GM10847 (cell line): ENCODE data around the gene GPR160.

Experiments
- POLR2A ChIP-seq: IDR thresholded peaks from 2 replicates; pipeline ENCODE4 v1.6.1; 2011; ENCODE audit not compliant: insufficient read length; ENCODE audit errors: extremely low read depth

Gene GPR160

DNA sequence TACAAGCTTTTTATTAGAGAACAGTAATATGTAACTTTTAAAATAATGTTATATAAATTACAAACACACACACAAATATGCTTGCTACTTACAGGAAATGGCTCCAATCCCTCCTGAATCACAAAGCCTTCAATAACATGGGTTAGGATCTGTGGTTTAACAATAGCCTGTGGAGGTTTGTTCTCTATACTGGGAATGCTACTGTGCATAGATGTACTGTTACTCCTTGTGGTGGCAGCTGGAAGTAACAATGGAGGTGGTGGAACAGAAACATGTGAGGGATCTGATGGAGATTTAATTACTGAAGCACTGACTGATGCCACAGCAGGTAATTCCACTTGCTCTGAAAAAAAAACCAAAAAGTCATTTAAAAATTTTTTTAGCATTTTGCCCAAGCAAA, 79.3 kb downstream of the GPR160 start:
- TF ChIP-seq POLR2A = no peak

DNA sequence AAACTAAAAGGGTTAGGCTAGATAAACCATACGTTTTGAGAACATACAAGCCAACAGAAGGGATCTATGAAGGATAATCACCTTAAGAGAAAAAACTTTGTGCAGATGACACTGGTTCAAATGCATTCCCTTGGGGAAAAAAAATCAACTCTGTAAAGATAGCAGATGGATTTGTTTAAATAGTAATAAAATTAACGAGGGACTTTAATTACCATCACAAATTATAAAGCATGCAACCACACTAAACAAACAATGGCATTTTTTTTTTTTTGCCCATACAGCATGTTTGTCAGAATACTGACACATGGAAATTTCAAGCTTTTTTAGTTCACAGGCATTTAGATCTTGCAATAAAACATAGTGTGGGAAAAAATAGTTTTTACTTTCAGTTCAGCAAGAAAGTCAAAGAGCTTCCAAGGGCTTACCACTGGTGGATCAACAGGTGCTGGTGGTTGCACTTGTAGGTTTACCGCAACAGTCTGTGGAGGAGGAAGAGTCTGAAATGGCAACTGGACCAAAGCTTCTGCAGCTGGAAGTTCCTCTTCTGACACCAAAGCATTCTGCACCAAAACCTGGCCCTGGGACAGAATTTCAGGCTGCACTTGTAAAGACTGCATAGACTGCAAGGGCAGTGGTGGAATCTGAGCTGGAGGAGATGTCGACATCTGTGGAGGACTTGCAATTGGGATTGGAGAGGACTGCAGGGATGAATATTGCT, 90.6 kb downstream of the GPR160 start:
- TF ChIP-seq POLR2A = no peak

DNA sequence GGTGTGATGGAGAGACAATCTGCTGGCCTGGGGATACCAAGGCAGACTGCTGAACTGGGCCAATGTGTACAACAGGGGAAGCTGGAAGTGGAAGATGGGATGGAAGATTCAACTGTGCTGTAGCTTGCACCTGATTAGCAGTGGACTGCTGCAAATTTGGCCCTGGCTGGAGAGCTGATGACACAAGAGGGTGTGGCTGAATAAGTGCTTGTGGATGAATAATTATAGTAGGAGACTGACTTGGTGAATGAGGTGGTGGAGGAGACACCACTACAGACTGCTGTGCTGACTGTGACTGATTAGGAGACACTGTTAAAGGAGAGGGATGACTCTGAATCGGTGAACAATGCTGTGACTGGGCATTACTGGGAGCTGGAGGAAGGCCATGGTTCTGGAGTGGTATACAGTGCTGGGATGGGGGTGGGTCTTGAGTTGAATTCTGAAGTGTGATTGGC, 91.2 kb downstream of the GPR160 start:
- TF ChIP-seq POLR2A = no peak

DNA sequence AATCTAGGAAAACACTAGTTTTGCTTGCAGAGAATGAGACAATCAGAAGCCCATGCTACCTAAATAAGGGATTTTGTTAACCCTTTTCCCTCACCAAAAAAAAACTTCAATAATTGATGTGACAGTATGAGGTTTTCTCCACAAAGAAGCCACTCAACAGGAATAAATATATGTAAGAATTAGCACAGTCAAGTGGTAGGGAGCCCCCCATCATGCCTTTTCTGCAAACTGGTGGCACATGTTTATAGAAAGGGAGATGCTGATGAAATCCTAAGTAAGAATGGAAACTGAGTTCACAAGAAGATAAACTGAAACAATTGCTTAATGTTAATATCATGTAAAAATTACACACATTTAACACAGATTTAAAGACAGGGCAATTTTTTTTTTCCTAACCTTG, 92.7 kb downstream of the GPR160 start:
- TF ChIP-seq POLR2A = no peak

DNA sequence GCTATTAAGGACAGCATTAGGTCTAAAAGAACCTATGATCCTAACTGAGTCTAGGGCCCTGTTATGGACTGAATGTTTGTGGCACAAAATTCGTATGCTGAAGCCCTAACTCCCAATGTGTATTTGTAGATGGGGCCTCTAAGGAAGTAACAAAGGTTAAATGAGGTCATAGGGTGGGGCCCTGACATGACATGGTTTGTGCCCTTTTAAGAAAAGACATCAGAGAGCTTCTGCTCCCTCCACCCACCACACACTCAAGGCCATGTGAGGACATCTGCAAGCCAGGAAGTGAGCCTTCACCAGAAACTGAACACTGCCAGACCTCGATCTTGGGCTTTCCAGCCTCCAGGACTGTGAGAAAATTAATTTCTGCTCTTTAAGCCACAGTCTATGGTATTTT, 94.5 kb downstream of the GPR160 start:
- no peak for TF ChIP-seq POLR2A
